H1 (cell line): ENCODE results near the gene BOK. TPM values are rescaled to one million over a fixed set of nuclear protein-coding genes. Genes with fewer than 3 reads are reported as not detected.
A peak's percentile ranks its signal among the peaks of the same experiment; 100 is the strongest.

Experiments
- CTCF ChIA-PET: fragments of 300-600 bp; sonication (Branson Sonifier 250); formaldehyde crosslinking; loops from one replicate; lab custom pipeline; 2021; ENCODE audit not compliant: partially characterized antibody; lab: Charles Lee
- POLR2A ChIA-PET: fragments of 300-600 bp; sonication (Branson Sonifier 250); formaldehyde crosslinking; loops from one replicate; lab custom pipeline; 2021; ENCODE audit warnings: inconsistent platforms; ENCODE audit not compliant: partially characterized antibody; lab: Charles Lee
- DNase-seq, 2 experiments: peaks; one replicate each; pipeline versions ENCODE4 v3.0.0 to v3.0.0-alpha.2; 2010 to 2022; ENCODE audit warnings: low spot score in 2 of 2, low read depth in 1 of 2, mixed read lengths in 1 of 2
- FAIRE-seq: peaks from 2 replicates; lab custom pipeline; 2011; peaks lifted over from hg19 to GRCh38; lab: Jason Lieb, UNC
- H2AFZ ChIP-seq: 2 replicates; pipeline ENCODE4 v1.8.1; 2012; ENCODE audit warnings: low read length, inconsistent platforms
- H2AK5ac ChIP-seq: 2 replicates; pipeline ENCODE4 v1.6.1; 2013; ENCODE audit warnings: low read depth, low read length
- H2BK120ac ChIP-seq: replicated peaks from 2 replicates; pipeline ENCODE3; 2013; ENCODE audit warnings: low read depth, low read length, inconsistent platforms
- H2BK12ac ChIP-seq: 2 replicates; pipeline ENCODE4 v1.6.1; 2013; ENCODE audit warnings: low read depth, low read length
- H2BK15ac ChIP-seq: 2 replicates; pipeline ENCODE4 v1.6.1; 2013; ENCODE audit warnings: low read length
- H2BK20ac ChIP-seq: 2 replicates; pipeline ENCODE4 v1.6.1; 2013; ENCODE audit warnings: low read length
- H2BK5ac ChIP-seq: 2 replicates; pipeline ENCODE4 v1.6.1; 2013; ENCODE audit warnings: low read depth, low read length
- H3K14ac ChIP-seq: 2 replicates; pipeline ENCODE4 v1.6.1; 2013; ENCODE audit warnings: inconsistent platforms; ENCODE audit not compliant: insufficient read length
- H3K18ac ChIP-seq: 2 replicates; pipeline ENCODE4 v1.6.1; 2013; ENCODE audit warnings: low read length; ENCODE audit errors: extremely low read depth
- H3K23ac ChIP-seq: 2 replicates; pipeline ENCODE4 v1.6.1; 2013; ENCODE audit warnings: inconsistent platforms; ENCODE audit not compliant: insufficient read length
- H3K23me2 ChIP-seq: 2 replicates; pipeline ENCODE4 v1.6.1; 2013; ENCODE audit warnings: low read depth, low read length
- H3K27ac ChIP-seq: 2 replicates; pipeline ENCODE4 v1.6.1; 2011; ENCODE audit warnings: low read depth, low read length, inconsistent platforms
- H3K27me3 ChIP-seq, 4 experiments: replicated peaks in 1 of 4; 1 replicate in 1 of 4; 2 replicates in 3 of 4; pipeline versions ENCODE4 v1.6.1 to v1.8.1; 2011 to 2013; ENCODE audit warnings: low read length in 3 of 4, mild to moderate bottlenecking in 3 of 4, inconsistent platforms in 2 of 4, mixed read lengths in 2 of 4, moderate library complexity in 1 of 4; ENCODE audit not compliant: control insufficient read depth in 3 of 4, insufficient read depth in 3 of 4; ENCODE audit errors: extremely low read depth in 1 of 4
- H3K36me3 ChIP-seq, 4 experiments: 2 replicates each; pipeline versions ENCODE4 v1.6.1 to v1.8.1; 2011 to 2013; ENCODE audit warnings: mild to moderate bottlenecking in 4 of 4, low read length in 3 of 4, moderate library complexity in 2 of 4, control low read depth in 1 of 4, inconsistent platforms in 1 of 4; ENCODE audit not compliant: insufficient read depth in 4 of 4, control insufficient read depth in 2 of 4
- H3K4ac ChIP-seq: replicated peaks from 2 replicates; pipeline ENCODE3; 2013; ENCODE audit warnings: low read length, low read depth, mixed read lengths, inconsistent platforms; ENCODE audit not compliant: insufficient read length
- H3K4me1 ChIP-seq, 4 experiments: replicated peaks in 1 of 4; 1 replicate in 1 of 4; 2 replicates in 3 of 4; pipeline versions ENCODE4 v1.6.1 to v1.8.1; 2011 to 2013; ENCODE audit warnings: low read length in 3 of 4, inconsistent platforms in 2 of 4, mixed read lengths in 1 of 4; ENCODE audit not compliant: insufficient read depth in 4 of 4, control insufficient read depth in 3 of 4
- H3K4me2 ChIP-seq, 2 experiments: 2 replicates each; pipeline versions ENCODE4 v1.6.1 to v1.8.1; 2011 to 2013; ENCODE audit warnings: low read depth in 2 of 2, low read length in 2 of 2, control low read depth in 1 of 2, inconsistent platforms in 1 of 2, mild to moderate bottlenecking in 1 of 2; ENCODE audit not compliant: insufficient read depth in 1 of 2
- H3K4me3 ChIP-seq, 4 experiments: fragments of 200-600, 300-600 bp in 1 of 4; sonication (generic), shearing (Covaris generic), sonication (Bioruptor Twin) in 1 of 4; 2 replicates each; pipeline versions ENCODE4 v1.5.1 to v1.8.1; 2011 to 2016; ENCODE audit warnings: low read length in 4 of 4, low read depth in 3 of 4, control low read depth in 2 of 4, inconsistent platforms in 2 of 4, mild to moderate bottlenecking in 2 of 4, mixed read lengths in 1 of 4, moderate library complexity in 1 of 4; ENCODE audit not compliant: insufficient read depth in 2 of 4; ENCODE audit errors: extremely low read depth in 1 of 4
- H3K56ac ChIP-seq: replicated peaks from 2 replicates; pipeline ENCODE3; 2013; ENCODE audit warnings: low read depth, mild to moderate bottlenecking, mixed read lengths, low read length, inconsistent platforms; ENCODE audit not compliant: insufficient read length
- H3K79me1 ChIP-seq: 2 replicates; pipeline ENCODE4 v1.6.1; 2013; ENCODE audit warnings: low read depth, low read length, control low read depth
- H3K79me2 ChIP-seq, 2 experiments: 2 replicates each; pipeline versions ENCODE4 v1.6.1 to v1.8.1; 2012 to 2013; ENCODE audit warnings: low read length in 2 of 2, mild to moderate bottlenecking in 2 of 2, inconsistent platforms in 1 of 2; ENCODE audit not compliant: insufficient read depth in 2 of 2, control insufficient read depth in 1 of 2
- H3K9ac ChIP-seq, 4 experiments: replicated peaks in 1 of 4; 1 replicate in 1 of 4; 2 replicates in 3 of 4; pipeline versions ENCODE4 v1.6.1 to v1.8.1; 2011 to 2013; ENCODE audit warnings: low read depth in 3 of 4, low read length in 3 of 4, control low read depth in 2 of 4, mild to moderate bottlenecking in 2 of 4, moderate library complexity in 2 of 4, inconsistent platforms in 1 of 4; ENCODE audit errors: extremely low read depth in 1 of 4
- H3K9me3 ChIP-seq, 2 experiments: 2 replicates each; pipeline versions ENCODE4 v1.6.1 to v1.8.1; 2012 to 2013; ENCODE audit warnings: mild to moderate bottlenecking in 2 of 2, moderate library complexity in 2 of 2, control low read depth in 1 of 2, inconsistent platforms in 1 of 2, low read depth in 1 of 2, low read length in 1 of 2, mixed read lengths in 1 of 2; ENCODE audit not compliant: insufficient read depth in 2 of 2
- H4K20me1 ChIP-seq, 2 experiments: replicated peaks in 1 of 2; 2 replicates each; pipeline versions ENCODE3 to v1.8.1; 2011 to 2013; ENCODE audit warnings: inconsistent platforms in 2 of 2, low read length in 2 of 2, mild to moderate bottlenecking in 1 of 2; ENCODE audit not compliant: insufficient read depth in 2 of 2, control insufficient read depth in 1 of 2
- H4K5ac ChIP-seq: 2 replicates; pipeline ENCODE4 v1.6.1; 2013; ENCODE audit warnings: low read length, low read depth, mixed read lengths, inconsistent platforms; ENCODE audit not compliant: insufficient read length
- H4K8ac ChIP-seq: 2 replicates; pipeline ENCODE4 v1.8.0; 2013; ENCODE audit warnings: mild to moderate bottlenecking, moderate library complexity, low read length, inconsistent platforms; ENCODE audit not compliant: insufficient read depth; ENCODE audit errors: extremely low read depth
- H4K91ac ChIP-seq: replicated peaks from 2 replicates; pipeline ENCODE3; 2013; ENCODE audit warnings: low read length, mixed read lengths, inconsistent platforms; ENCODE audit not compliant: insufficient read length
- NRF1 ChIP-seq: IDR thresholded peaks from 2 replicates; pipeline ENCODE4 v1.6.1; 2011; ENCODE audit warnings: mild to moderate bottlenecking, low read depth, low read length, improper control_type of control experiment
- TAF1 ChIP-seq: IDR thresholded peaks from 2 replicates; pipeline ENCODE4 v1.6.1; 2011; ENCODE audit warnings: mild to moderate bottlenecking, low read depth, low read length
- WGBS, 2 experiments: shearing (Covaris generic) in 1 of 2; methylation state at CpG; one replicate each; pipeline versions ENCODE4 v1.1.6 to v1.1.7; 2013 to 2015; ENCODE audit warnings: low lambda C conversion rate in 2 of 2, mixed read lengths in 2 of 2, inconsistent platforms in 1 of 2, low coverage in 1 of 2, missing lambda C conversion rate in 1 of 2; ENCODE audit not compliant: insufficient replicate concordance in 2 of 2, insufficient coverage in 1 of 2, insufficient read length in 1 of 2; ENCODE audit errors: extremely low coverage in 1 of 2, missing lambda C conversion rate in 1 of 2; 5-methylcytosine and 5-hydroxymethylcytosine counted together
- polyA plus RNA-seq, 7 experiments: library from polyadenylated mRNA; depleted of rRNA in 3 of 7; stranded (reverse) in 5 of 7; unstranded in 2 of 7; fragments of >200 nt in 5 of 7; fragments of 200-250 nt in 2 of 7; gene quantifications; 1 replicate in 5 of 7; 2 replicates in 1 of 7; 4 replicates in 1 of 7; pipeline versions ENCODE4 v1.2.1 to v1.2.3, GENCODE V29; 2011 to 2013; ENCODE audit warnings: missing spikeins in 2 of 7, mixed read lengths in 2 of 7
- total RNA-seq: library from RNA; stranded (reverse); fragmentation: NEBNext Ultra II Directional; extraction: Animal tissue kit (Norgen Biotek cat#: 25700); gene quantifications from 2 replicates; pipeline ENCODE4 v1.2.1, GENCODE V29; 2021
- TF ChIP-seq, protein P1 (sequence below): IDR thresholded peaks from 2 replicates; pipeline ENCODE4 v1.6.1; 2012; ENCODE audit warnings: inconsistent platforms

The BOK gene
- total and polyA plus RNA-seq, 2 of the 8 experiments (the other 6 are each of a cell fraction or from before 2014, with no cell fraction given) = 33.7 to 37.6 TPM

DNA sequence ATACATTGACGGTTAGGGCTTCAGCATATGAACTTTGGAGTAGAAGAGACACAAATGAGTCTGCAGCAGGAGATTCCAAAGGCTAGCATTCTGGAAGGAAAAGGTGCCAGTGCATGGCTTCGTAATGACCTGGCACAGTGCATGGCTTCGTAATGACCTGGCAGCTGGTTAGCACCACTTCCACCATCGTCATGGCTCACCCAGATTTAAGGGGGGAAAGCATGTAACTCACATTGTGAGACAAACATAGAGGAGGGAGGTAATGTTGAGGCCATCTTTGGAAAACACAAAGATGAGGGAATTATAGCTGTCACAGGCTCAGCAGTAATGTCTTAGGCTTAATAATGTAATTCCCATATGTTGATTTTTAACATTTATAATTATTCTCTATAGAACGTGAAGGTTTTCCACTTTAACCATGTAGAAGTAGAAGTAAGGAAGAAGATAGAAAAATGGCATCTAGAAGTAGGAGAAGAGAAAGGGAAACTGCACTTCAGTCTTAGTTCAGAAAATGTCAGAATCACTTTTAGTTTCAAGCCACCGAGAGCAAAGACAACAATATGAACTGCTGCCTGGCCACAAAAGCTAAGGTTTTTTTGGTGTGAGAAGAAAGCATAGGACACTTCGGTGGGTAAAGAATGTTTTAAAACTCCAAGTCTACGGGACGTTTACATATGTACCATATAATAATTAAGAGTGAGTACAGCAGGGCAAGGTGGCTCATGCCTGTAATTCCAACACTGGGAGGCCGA is 43.4 kb upstream of the BOK start:
- POLR2A ChIA-PET = interaction anchor here (0.7 to 1.1 kb wide), 3 partner anchors 9 to 25 kb away, joined by 3 to 5 read pairs (median 3); no protein-coding TSS in a partner anchor
- TF ChIP-seq, protein P1, sequence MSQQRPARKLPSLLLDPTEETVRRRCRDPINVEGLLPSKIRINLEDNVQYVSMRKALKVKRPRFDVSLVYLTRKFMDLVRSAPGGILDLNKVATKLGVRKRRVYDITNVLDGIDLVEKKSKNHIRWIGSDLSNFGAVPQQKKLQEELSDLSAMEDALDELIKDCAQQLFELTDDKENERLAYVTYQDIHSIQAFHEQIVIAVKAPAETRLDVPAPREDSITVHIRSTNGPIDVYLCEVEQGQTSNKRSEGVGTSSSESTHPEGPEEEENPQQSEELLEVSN = peak; percentile 53
- no peak for TF ChIP-seq TAF1
- no peak for TF ChIP-seq NRF1

More for the DNA sequence above, 43.4 kb upstream of the BOK start:
- H3K9ac ChIP-seq = no peak overlapping the region
- H3K79me2 ChIP-seq = no peaks in the 10 kb centered on the region
- peaks cover 0 to 12% of the 10 kb centered on the region in 2 experiments for H4K20me1 ChIP-seq
- H4K8ac ChIP-seq = no peak overlapping the region
- H3K14ac ChIP-seq = no peak overlapping the region
- no peak for FAIRE-seq
- peaks cover 0 to 4% of the 10 kb centered on the region in 2 experiments; a peak in 1 of 4 replicates for H3K9me3 ChIP-seq
- no peak overlapping the region for H3K27ac ChIP-seq
- no peaks in the 10 kb centered on the region for H3K4me1 ChIP-seq
- no peak overlapping the region for H3K56ac ChIP-seq
- no peak overlapping the region for H3K23ac ChIP-seq
- CTCF ChIA-PET = interaction anchor here (0.7 to 1.4 kb wide), 4 partner anchors 11 to 103 kb away, joined by 3 to 4 read pairs (median 3); no protein-coding TSS in a partner anchor
- no peak overlapping the region for H4K91ac ChIP-seq
- H3K4ac ChIP-seq = no peak overlapping the region
- H3K18ac ChIP-seq = no peak overlapping the region
- no peak for DNase-seq
- H2BK20ac ChIP-seq = no peak overlapping the region
- H2AK5ac ChIP-seq = no peak overlapping the region
- 89% methylated on average over 10 of the region's 10 CpGs; no CpG with 5 or more reads in 1 of the 2 experiments for WGBS, 2 experiments
- H3K4me2 ChIP-seq = no peak overlapping the region
- peaks cover 15% of the 10 kb centered on the region for H3K23me2 ChIP-seq
- H2BK5ac ChIP-seq = no peak overlapping the region
- H3K36me3 ChIP-seq = no peaks in the 10 kb centered on the region; a peak in 1 of 8 replicates
- no peak overlapping the region for H3K4me3 ChIP-seq
- H2AFZ ChIP-seq = no peak overlapping the region
- no peak overlapping the region for H2BK15ac ChIP-seq
- no peak overlapping the region for H4K5ac ChIP-seq
- no peaks in the 10 kb centered on the region for H3K79me1 ChIP-seq
- no peak overlapping the region for H2BK12ac ChIP-seq
- peaks cover 0 to 4% (median 0%) of the 10 kb centered on the region in 4 experiments; a peak in 2 of 7 replicates for H3K27me3 ChIP-seq
- no peak overlapping the region for H2BK120ac ChIP-seq
